GM12892 (cell line): ENCODE results near the gene EXOSC6.
"Not testable (repeated sequence)": the region's sequence is repeated elsewhere in the genome, so short reads cannot be mapped to it uniquely, and the experiment has no call there.

Experiments
- DNase-seq: peaks from one replicate; pipeline ENCODE4 v3.0.0; 2011; ENCODE audit not compliant: insufficient read length
- FAIRE-seq: peaks from 2 replicates; lab custom pipeline; 2011; peaks lifted over from hg19 to GRCh38; lab: Jason Lieb, UNC
- POLR2A ChIP-seq: IDR thresholded peaks from 2 replicates; pipeline ENCODE4 v1.6.1; 2011; ENCODE audit warnings: low read depth, low read length, control low read depth
- POLR2AphosphoS5 ChIP-seq: IDR thresholded peaks from 2 replicates; pipeline ENCODE4 v1.6.1; 2011; ENCODE audit warnings: low read depth, low read length, control low read depth
- TAF1 ChIP-seq: IDR thresholded peaks from 2 replicates; pipeline ENCODE4 v1.6.1; 2011; ENCODE audit warnings: low read depth, mild to moderate bottlenecking, control low read depth, low read length, borderline replicate concordance

EXOSC6 gene

GRCh38 chr16:70253291-70254106 is 1.8 kb upstream of the EXOSC6 start:
- DNase-seq (no peak), FAIRE-seq (no peak)
- TF ChIP-seq POLR2A (no peak), POLR2AphosphoS5 (no peak), TAF1 (no peak)

- DNase-seq: no peak
- FAIRE-seq: no peak
- no peak for TF ChIP-seq POLR2AphosphoS5
- no peak for TF ChIP-seq TAF1
- no peak for TF ChIP-seq POLR2A
These were observed 732 bp upstream of the EXOSC6 start for GRCh38 chr16:70252355-70252988.

DNA sequence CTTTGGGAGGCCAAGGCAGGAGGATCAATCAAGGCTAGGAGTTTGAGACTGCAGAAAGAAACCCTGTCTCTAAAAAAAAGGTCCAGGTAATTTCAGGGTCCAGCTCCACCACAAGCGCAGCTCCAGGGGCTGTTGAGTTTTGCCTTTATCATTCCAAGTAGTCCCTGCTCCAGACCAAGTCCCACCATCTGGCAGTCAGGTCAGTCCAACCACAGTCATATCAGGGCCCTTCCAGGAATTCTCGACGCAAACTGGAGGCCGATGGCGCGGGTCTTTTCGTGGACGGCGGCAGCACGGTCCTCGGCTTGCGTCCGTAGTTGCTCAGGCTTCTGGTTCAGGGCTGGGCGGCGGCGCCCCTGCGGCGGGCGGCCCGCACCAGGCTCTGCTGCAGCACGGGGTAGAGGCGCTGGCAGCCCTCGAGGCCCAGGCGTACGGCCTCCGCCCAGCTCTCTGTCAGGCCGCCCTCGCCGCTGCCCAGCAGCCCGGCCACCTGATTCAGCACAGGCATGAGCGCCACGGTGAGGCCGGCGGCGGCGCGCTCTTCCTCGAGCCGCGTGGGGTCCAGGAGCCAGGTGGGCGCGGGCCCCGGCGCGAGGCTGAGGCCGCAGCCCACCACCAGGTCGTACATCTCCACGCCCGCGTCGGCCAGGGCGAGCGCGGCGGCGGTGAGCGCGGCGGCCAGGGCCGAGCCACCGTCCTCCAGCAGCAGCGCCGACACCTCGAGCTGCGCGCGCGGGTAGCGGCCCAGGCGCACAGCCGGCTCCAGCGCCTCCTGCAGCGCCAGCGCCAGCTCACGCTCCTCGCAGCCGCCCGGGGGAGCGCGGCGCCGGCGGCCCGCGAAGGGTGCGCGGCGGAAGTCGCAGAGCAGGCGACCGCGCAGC is 752 bp downstream of the EXOSC6 start:
- DNase-seq (peak; percentile 51), FAIRE-seq (no peak)
- no peak; the same call in 1 of the 2 replicates for TF ChIP-seq POLR2AphosphoS5

- DNase-seq, FAIRE-seq: not testable (repeated sequence)
These were observed 2.0 kb downstream of the EXOSC6 start for GRCh38 chr16:70249697-70250096.

DNA sequence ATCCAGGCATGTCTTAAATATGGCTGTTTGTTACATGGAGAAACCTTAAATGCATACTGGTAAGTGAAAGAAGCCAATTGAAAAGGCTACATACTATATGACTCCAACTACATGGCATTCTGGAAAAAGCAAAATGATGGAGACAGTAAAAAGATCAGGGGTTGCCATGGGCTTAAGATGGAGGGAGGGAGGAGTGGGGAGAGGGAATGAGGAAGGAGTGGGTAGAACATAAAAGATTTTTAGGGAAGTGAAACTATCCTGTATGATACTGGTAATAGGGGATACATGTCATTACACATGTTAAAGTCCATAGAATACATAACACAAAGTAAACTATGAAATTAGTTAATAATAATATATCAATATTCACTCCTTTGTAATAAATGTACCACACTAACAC is 13.0 kb downstream of the EXOSC6 start:
- FAIRE-seq, DNase-seq: not testable (repeated sequence)

- DNase-seq, FAIRE-seq: not testable (repeated sequence)
These were observed 19.9 kb downstream of the EXOSC6 start for GRCh38 chr16:70231831-70232230.

DNA sequence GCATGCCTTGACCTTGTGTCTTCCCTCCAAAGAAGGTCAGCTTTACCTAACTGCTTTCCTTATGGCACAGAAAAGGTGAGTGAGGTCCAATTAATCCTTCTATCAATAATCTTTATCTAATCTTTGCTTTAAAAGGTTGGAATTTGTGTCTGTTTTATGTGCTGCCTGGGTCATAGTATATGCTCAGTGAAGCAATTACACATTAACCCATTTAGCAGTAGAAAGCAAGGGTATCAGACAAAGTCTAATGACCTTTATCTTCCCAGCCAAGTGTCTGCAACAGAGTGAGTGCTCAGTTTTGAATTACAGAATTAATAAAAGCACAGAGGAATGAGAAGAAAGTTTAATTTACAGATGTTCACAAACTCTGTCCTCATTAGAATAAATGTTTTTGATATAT is 25.7 kb downstream of the EXOSC6 start:
- FAIRE-seq: not testable (repeated sequence)

GRCh38 chr16:70225430-70225829 is 26.3 kb downstream of the EXOSC6 start:
- DNase-seq, FAIRE-seq: not testable (repeated sequence)

More for the DNA sequence above, 25.7 kb downstream of the EXOSC6 start:
- not testable (repeated sequence) for DNase-seq

GRCh38 chr16:70224645-70225044 is 27.1 kb downstream of the EXOSC6 start:
- DNase-seq, FAIRE-seq: not testable (repeated sequence)

DNA sequence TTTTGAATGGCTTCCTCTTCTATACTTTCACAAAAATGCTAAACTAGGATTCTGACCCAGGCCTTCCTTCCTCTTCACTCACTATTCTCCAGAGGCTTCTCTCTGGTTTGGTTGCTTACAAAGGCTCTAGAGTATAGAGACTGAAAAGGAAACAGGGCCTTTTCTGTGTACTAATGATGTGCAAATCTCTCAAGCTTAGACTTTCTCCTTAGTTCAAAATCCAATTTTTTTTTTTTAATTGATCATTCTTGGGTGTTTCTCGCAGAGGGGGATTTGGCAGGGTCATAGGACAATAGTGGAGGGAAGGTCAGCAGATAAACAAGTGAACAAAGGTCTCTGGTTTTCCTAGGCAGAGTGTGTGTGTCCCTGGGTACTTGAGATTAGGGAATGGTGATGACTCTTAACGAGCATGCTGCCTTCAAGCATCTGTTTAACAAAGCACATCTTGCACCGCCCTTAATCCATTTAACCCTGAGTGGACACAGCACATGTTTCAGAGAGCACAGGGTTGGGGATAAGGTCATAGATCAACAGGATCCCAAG is 27.7 kb downstream of the EXOSC6 start:
- DNase-seq, FAIRE-seq: not testable (repeated sequence)

- FAIRE-seq, DNase-seq: not testable (repeated sequence)
These were observed 28.5 kb downstream of the EXOSC6 start for GRCh38 chr16:70223216-70223615.

DNA sequence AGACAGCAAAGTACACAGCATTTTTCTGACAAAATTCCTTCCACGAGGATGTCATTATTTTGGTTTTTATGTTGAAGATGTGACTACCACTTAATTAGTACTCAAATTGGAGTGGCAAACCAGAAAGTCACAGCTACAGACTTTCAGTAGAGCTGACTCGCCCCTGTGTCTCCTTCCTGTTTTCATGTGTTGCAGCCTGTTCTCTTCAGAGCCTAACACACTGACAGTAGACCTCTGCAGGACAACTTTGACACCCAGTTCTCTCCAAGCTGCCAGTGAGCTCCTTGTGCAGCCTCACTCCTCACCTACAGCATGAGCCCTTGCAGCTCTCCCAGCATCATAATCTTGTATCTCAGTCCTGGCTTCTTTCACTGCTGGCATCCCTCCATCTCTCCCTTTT is 29.2 kb downstream of the EXOSC6 start:
- DNase-seq, FAIRE-seq: not testable (repeated sequence)

GRCh38 chr16:70218586-70218985 is 33.2 kb downstream of the EXOSC6 start:
- not testable (repeated sequence) for FAIRE-seq, DNase-seq

- not testable (repeated sequence) for DNase-seq, FAIRE-seq
These were observed 45.4 kb downstream of the EXOSC6 start for GRCh38 chr16:70206382-70206781.

DNA sequence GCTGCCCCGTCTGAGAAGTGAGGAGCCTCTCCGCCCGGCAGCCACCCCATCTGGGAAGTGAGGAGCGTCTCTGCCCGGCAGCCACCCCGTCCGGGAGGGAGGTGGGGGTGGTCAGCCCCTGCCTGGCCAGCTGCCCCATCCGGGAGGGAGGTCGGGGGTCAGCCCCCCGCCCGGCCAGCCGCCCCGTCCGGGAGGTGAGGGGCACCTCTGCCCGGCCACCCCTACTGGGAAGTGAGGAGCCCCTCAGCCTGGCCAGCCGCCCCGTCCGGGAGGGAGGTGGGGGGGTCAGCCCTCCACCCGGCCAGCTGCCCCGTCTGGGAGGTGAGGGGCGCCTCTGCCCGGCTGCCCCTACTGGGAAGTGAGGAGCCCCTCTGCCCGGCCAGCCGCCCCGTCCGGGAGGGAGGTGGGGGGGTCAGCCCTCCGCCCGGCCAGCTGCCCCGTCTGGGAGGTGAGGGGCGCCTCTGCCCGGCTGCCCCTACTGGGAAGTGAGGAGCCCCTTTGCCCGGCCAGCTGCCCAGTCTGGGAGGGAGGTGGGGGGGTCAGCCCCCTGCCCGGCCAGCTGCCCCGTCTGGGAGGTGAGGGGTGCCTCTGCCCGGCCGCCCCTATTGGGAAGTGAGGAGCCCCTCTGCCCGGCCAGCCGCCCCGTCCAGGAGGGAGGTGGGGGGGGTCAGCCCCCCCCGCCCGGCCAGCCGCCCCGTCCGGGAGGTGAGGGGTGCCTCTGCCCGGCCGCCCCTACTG is 46.9 kb downstream of the EXOSC6 start:
- FAIRE-seq, DNase-seq: not testable (repeated sequence)

GRCh38 chr16:70204010-70204409 is 47.7 kb downstream of the EXOSC6 start:
- not testable (repeated sequence) for DNase-seq, FAIRE-seq

GRCh38 chr16:70203508-70203907 is 48.2 kb downstream of the EXOSC6 start:
- not testable (repeated sequence) for FAIRE-seq, DNase-seq

- not testable (repeated sequence) for FAIRE-seq, DNase-seq
These were observed 51.7 kb downstream of the EXOSC6 start for GRCh38 chr16:70200063-70200462.
